T47D (cell line): ENCODE measurements around the gene SCN10A.

ENCODE experiments used
- DNase-seq, 2 experiments: peaks; one replicate each; pipeline versions ENCODE4 v3.0.0 to v3.0.0-alpha.2; 2011 to 2012; ENCODE audit warnings: low read depth in 1 of 2, low spot score in 1 of 2
- JUND ChIP-seq: IDR thresholded peaks from 2 replicates; pipeline ENCODE4 v1.6.1; 2012; ENCODE audit warnings: low read depth
- in situ Hi-C: cut with HindIII; loops from 2 replicates; pipeline ENCODE4 v1.10.0; 2016; ENCODE audit warnings: low sequenced_read_pairs, low pct_unique_long_range_greater_than_20kb

SCN10A gene

GRCh38 chr3:38816026-38816425, at the start of gene SCN10A:
Gene SCN10A, minus strand, starts transcription at chr3:38816217. Its CDS starts 22,207 bp downstream, at chr3:38794010.
- in situ Hi-C loops = no loop called here
- no peak for TF ChIP-seq JUND
- DNase-seq = no peak

DNA sequence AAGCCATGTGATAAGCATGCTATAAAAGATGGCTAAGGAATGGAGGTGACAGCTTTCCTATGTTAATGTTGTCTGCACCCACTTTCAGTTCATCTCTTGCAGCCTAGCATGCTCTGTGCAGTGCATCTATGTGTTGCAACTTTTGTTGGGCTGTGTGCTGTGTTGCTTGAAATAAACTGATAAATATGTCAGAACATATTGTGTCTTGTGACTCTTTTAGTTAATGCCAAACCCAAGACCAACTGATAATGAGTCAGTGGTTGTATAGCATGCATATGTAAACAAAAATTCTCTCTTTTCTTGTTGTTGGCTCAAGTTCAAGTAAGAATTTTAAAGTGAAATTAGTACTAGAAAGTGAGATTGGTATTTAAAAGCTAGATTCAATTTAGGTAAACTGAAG, 37.0 kb upstream of the SCN10A start:
- no peak for DNase-seq
- in situ Hi-C loops = no loop called here
- no peak for TF ChIP-seq JUND

GRCh38 chr3:38843898-38844297, 27.9 kb upstream of the SCN10A start:
- TF ChIP-seq JUND = no peak
- peak; percentile 13 to 51 for DNase-seq
- in situ Hi-C loops = no loop called here

DNA sequence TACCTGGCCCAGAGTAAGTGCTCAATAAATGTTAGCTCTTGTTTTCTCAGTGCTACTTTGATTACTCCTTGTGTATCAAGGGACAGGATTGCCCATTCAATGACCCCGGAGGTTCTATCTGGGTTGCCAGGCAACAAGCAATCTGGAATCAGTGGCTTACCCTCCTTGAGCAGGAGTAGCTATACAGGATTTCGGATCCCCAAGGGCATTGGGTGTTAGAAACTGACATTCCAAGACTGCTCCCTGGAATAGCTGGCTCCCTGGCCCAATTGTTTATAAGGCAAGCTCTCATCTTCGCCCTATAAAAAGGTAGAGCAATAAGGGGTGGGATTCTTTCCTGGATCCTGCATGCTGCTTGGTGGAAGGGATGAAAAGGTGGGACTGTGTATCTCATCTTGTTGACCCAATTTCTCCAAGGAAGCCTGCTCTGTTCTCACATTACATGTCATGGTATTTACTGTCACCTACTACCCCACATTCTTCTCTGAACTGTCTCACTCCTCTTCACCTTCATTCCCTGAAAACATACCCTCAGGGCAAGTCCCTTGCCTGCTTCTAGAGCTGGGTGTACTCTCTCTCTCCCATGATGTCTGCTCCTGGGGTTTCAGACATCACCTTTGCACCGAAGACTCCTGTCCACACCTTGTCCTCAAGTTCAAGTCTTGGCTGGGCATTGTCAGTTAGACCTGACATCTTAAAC, 26.4 kb upstream of the SCN10A start:
- in situ Hi-C loops = no loop called here
- no peak for DNase-seq
- no peak for TF ChIP-seq JUND

DNA sequence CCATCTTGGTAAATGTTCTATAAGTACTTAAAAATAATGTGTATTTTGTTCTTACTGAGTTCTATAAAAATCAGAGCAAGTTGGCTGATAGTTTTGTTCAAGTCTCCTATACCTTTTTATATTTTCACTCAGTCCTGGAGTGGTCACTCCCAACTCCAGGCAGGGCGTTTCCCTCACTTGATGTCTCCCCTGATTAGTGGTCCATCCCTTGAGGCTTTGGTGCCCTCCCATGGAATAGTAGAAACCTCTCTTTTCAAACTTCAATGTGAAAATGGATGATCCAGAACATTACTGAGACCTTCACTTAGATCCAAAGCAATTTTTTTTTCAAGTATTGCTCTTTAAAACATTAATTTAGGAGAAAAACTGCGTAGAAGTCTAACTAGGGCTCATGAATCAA, 25.0 kb upstream of the SCN10A start:
- in situ Hi-C loops = no loop called here
- TF ChIP-seq JUND = no peak
- DNase-seq = no peak

DNA sequence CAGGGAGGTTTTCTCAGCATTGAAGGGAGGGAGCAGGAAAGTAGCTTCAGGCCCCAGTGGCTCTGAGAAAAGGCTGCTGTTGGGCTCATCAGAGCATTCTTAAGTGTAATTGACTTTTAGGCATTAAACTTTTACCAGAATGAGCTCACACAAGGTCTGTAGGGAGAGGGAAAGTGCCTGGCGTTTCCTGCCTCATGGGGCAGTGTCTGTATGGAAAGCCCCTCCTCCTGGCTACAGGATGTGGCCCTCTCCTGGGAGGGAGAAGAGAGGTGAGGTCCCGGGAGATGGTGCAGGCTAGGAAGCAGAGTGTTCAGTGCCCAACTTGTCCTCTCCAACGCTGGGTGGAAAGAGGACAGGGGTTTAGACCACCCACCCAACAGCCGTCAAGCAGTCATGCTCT, 21.3 kb upstream of the SCN10A start:
- no peak for DNase-seq
- in situ Hi-C loops = no loop called here
- no peak for TF ChIP-seq JUND

DNA sequence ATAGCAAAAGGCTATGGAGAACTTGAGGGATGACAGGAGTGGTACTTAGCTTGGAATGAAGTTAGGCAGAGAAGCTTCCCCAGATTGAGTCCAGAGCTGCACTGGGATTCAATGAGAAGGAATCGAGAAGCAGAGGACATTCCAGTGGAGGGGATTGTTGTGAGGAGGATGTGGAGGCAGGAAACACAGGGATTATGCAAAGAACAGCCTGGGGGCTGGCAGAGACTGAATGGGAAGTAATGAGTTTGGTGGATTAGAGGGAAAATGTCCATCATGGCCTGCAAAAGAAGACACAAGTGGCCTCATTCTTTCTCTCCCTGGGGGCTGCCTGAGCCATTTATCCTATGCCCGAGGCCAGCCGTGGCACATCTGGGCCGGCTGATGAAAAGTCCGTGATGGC, 20.5 kb upstream of the SCN10A start:
- no peak for DNase-seq
- in situ Hi-C loops = no loop called here
- no peak for TF ChIP-seq JUND

DNA sequence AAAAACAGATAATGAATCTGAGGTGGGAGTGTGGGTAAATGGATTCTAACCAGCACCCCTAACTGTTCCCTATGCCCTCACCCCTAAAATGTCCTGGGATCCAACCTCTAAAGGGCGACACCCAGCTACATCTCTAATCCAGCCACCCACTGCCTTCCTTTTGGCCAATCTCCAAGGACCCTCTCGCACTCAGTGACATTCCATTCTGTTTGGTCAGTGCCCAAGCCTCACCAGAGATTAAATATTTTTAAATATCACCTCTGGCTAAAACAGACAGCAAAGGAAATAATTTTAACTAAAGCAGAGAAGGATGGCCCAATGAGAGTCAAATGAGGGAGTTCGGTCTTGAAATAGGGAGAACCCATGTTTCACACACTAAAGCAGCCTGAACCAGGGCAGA, 19.9 kb upstream of the SCN10A start:
- TF ChIP-seq JUND = no peak
- no peak for DNase-seq
- in situ Hi-C loops = no loop called here

- no peak for DNase-seq
- TF ChIP-seq JUND = no peak
- in situ Hi-C loops = no loop called here
Measured at GRCh38 chr3:38834717-38835116, 18.7 kb upstream of the SCN10A start.

- in situ Hi-C loops = no loop called here
Measured at GRCh38 chr3:38834110-38834509, 18.1 kb upstream of the SCN10A start.

GRCh38 chr3:38829404-38829803, 13.4 kb upstream of the SCN10A start:
- no peak for TF ChIP-seq JUND
- in situ Hi-C loops = no loop called here
- no peak for DNase-seq

More at GRCh38 chr3:38834110-38834509, 18.1 kb upstream of the SCN10A start:
- no peak for DNase-seq
- TF ChIP-seq JUND = no peak

GRCh38 chr3:38828681-38829080, 12.7 kb upstream of the SCN10A start:
- in situ Hi-C loops = no loop called here

DNA sequence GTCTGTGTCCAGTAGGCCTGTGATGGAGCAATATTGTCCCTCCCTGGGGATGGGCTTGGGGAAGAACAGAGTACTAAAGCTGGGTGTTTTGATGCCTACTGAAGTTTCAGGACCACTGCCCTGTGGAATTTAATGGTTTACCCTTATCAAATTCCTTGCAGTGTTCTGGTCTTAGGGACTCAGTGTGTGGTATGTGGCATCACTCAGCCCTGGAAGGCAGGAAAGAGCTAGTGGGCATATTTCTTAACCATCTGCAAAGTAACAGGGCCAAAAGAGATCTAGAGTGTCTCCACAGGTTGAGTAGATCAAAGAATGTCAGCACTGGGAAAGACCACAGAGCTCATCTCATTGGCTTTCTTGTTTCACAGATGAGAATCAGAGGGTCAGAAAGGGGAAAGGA, 11.8 kb upstream of the SCN10A start:
- no peak for TF ChIP-seq JUND
- no peak for DNase-seq
- in situ Hi-C loops = no loop called here

More at GRCh38 chr3:38828681-38829080, 12.7 kb upstream of the SCN10A start:
- no peak for TF ChIP-seq JUND
- DNase-seq = no peak

- in situ Hi-C loops = no loop called here
- TF ChIP-seq JUND = no peak
Measured at GRCh38 chr3:38826001-38826400, 10.0 kb upstream of the SCN10A start.

More at GRCh38 chr3:38826001-38826400, 10.0 kb upstream of the SCN10A start:
- DNase-seq = no peak
